Colon (tissue), 2 donors: ENCODE results near the gene ZNF622.
"Not testable (repeated sequence)": the region's sequence is repeated elsewhere in the genome, so short reads cannot be mapped to it uniquely, and the experiment has no call there.

Source experiments
- FAIRE-seq: peaks from 2 replicates; lab custom pipeline; 2012; peaks lifted over from hg19 to GRCh38; lab: Jason Lieb, UNC
- donor health status: control.
- donor health status: control.

Gene ZNF622

DNA sequence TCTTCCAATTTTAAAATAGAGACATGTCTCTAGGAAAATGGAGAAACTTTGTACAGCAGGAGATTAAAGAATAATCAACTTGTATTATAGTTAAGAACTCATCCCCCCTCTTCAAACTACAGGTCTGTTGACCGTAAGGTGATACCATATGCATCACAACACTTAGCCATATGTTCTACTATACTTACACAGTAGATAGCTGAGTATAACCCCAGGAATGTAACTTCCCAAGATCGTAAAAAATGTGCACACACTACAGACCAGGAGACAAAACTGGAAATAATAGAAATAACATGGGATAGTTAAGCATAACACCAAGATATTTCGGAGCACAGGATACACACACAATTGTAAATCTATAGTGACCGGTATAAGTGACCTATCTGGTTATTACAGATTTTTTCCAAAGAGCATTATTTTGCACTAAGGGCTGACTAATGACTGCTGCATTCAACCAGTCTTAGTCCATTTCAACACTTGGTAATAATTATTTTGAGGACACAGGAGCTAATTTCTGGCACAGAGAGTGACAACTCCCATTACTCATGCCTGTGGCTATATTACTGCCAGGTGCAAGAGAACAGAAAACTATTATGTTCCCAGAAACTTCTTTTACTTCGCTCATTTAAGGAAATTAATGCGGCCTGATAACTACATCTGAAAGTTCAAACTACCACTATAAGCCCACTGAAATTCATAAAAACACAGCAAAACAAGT lies 15.4 kb upstream of the ZNF622 start:
- FAIRE-seq = no peak

GRCh38 chr5:16480144-16480543 lies 14.5 kb upstream of the ZNF622 start:
- FAIRE-seq = no peak

DNA sequence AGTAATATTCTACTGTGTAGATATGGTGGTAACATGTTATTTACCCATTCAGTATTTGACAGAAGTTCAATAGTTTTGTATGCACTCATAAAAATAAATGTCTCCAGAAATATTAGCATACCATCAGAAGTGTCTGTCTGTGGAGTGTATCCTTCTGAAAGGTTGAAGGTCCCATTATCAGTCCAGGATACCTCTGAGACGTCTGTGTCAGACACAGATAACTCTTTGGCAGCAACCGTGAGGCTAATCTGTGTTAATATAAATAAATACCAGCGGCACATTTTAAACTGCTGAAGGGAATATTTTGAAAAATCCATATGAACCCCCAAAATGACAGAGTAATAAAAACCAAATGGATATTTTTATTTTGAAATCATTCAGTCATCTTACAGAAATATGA lies 11.9 kb upstream of the ZNF622 start:
- no peak for FAIRE-seq

- FAIRE-seq = not testable (repeated sequence)
These were observed 10.8 kb upstream of the ZNF622 start for GRCh38 chr5:16476417-16476816.

- FAIRE-seq = no peak
These were observed 5.8 kb upstream of the ZNF622 start for GRCh38 chr5:16471387-16471786.

DNA sequence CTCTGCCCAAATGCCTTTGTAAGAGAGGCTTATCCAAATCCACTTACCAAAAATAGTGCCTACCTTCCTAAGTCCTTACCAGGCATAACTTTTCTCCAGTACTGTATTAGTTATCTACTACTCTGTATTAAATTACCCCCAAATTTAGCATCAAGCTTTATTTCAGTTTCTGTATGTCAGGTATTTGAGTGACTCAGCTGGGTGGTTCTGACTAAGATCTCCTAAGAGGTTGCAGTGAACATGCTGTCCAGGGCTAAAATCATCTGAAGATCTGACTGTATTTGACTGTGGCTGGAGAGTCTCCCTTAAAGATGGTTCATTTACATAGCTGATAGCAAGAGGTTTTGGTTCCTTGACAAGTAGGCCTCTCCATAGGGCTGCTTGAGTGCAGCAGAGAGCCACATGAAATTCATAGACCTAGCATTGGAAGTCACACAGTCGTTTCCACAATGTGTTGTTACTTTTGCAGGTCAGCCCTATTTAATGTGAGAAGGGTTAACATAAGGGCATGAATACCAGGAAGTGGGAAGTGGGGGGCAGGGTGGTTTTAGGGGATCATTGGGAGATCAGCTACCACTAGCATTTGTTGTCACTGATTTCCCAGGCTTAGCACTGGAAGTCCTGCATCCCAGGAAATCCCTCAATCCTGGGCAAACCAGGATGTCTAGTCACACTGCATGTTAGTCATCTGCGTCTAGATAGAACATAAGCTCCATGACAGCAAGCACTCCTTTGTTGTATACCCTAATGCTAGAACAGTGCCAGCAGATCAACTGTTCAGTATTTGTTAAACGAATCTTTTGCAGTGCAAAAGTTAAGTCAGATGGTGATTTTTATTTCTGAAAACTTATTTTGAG lies 2.0 kb upstream of the ZNF622 start:
- FAIRE-seq = no peak

DNA sequence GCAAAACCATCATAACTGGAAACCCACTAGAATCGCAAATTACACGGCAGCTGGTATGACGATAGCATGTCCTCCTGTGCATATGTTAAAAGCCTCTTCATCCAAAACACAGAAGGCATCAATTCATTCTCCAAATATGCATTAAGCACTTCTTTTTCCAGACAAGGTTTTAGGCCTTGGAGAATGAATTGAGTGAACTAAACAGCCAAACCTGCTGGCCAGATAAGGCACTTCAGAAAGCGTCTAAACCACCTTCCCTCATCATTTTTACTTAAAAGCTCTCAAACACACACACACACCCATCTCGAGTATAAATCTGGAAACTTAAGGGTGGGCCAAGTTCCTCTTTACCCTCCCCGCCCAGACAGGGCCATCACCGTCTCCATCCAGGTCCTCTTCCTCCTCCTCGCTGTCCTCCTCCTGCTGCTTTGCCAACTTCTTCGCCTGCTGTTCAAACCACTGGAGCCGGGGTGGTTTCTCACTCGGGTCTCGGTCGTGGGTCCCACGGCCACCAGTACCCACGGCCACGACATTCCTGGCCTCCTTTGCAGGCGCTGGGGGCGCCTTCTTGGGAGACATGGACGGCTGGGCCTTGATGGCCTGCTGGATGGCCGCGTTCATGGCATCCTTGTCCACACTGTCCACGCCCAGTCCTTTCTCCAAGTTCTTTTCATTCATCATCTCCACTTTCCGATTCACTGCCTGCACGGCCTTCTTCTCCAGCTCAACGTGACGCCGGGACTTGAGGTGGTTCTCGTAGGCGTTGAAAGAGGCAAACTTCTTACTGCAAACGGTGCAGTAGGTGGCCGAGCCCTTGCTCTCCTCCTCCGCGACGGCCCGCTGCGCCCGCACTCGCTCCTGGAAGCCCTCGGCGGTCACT lies 696 bp downstream of the ZNF622 start:
- FAIRE-seq = no peak

- no peak for FAIRE-seq
These were observed 1.4 kb downstream of the ZNF622 start for GRCh38 chr5:16464231-16464630.

GRCh38 chr5:16461782-16462181 lies 3.8 kb downstream of the ZNF622 start:
- FAIRE-seq = no peak

- no peak for FAIRE-seq
These were observed 4.6 kb downstream of the ZNF622 start for GRCh38 chr5:16461026-16461425.

DNA sequence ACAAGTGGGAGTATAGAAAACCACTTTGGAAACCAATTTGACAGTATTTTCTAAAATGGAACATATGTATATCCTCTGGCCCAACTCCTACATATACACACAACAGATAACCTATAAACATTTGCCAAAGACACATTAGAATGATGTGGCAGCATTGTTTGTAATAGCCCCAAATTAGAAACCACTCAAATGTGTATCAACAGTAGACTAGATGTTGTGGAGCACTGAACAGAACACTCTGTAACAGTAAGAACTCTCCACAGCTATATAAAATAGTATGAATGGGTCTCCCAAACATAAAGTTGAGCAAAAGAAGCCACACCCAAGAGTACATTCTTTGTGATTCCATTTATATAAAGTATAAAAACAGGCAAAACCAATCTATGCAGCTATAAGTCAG lies 6.1 kb downstream of the ZNF622 start:
- FAIRE-seq = no peak

DNA sequence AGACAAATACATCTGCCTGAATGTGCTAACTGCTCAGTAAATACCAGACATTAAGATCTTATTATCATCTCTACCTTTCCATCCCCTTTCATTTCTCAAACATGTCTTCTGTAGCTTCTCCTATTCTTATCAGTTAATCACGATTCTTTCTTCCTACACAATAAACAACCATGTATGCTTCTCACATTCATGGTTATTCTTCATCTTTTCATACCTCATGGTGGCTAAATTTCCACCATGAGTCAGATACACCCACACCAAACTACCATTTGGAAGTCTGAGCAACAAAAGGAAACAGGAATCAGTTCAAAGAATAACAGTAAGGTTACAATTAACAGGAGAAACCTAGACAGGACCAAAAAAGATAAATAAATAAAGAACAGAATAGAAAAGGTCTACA lies 7.7 kb downstream of the ZNF622 start:
- no peak for FAIRE-seq

- no peak for FAIRE-seq
These were observed 8.1 kb downstream of the ZNF622 start for GRCh38 chr5:16457451-16457850.

DNA sequence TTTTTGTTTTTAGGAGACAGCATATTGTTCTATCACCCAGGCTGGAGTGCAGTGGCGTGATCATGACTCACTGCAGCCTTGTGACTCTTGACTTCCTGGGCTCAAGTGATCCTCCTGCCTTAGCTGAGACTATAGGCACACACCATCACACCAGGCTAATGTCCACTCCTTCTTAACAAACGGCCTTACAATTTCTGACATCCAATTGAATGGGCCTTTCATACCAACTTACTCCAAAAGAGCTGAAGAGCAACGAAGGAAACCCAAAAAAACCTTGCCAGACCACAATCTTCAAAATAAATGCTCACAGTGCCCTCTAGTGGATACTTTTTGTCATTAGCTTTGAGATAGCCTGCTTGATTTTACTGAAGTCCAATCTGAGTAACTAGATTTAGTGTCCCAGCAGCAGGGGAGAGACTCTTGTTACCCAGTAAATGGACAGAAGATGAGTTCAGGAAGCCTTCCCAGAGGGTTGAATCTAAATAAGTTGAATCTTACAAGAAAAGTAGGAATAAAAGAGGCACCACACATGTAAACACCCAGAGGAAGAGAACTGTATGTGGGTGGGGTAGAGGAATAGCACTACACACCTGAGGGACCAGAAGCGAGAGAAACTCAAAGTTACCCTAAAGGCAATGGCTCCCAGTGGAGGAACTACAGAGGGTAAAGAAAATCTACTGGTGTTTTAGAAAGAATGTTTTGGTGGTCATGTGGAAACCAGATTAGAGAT lies 9.3 kb downstream of the ZNF622 start:
- FAIRE-seq = no peak

GRCh38 chr5:16455668-16456067 lies 9.9 kb downstream of the ZNF622 start:
- FAIRE-seq = no peak

GRCh38 chr5:16454686-16455085 lies 10.9 kb downstream of the ZNF622 start:
- FAIRE-seq = no peak

DNA sequence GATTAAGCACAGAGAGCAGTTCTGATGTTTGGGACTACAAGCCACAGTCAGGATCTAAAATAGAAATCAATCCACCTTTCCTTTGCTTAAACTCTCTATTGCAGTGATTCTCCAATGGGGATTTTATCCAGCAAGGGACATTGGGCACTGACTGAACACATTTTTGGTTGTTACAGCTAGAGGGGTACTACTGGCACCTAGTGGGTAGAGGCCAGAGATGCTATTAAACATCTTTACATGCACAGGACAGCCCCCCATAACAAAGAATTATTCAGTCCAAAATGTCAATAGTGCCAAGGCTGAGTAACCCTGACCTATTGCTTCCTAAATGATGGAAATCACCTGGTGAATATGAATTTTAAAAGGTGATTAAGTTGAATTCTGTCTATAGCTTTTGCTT lies 12.0 kb downstream of the ZNF622 start:
- no peak for FAIRE-seq

- FAIRE-seq = no peak
These were observed 15.4 kb downstream of the ZNF622 start for GRCh38 chr5:16450163-16450562.

DNA sequence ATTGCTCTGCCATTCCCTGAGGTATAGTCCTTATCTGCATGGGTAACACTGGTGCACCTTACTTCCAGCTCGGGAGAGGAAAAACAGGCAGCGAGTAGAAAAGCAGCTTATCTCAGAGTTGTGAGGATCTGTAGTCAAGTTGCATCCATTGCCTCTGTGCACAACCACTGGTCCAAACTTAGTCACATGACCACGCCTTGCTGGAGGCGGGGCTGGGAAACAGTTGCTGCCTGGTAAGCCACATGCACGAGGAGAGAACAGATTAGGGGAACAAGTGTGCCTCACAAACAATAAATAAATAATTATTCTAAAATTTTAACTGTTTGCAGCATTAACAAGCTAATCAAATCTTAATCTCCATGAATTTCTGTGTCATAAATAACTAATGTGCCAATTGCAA lies 18.6 kb downstream of the ZNF622 start:
- FAIRE-seq = no peak

DNA sequence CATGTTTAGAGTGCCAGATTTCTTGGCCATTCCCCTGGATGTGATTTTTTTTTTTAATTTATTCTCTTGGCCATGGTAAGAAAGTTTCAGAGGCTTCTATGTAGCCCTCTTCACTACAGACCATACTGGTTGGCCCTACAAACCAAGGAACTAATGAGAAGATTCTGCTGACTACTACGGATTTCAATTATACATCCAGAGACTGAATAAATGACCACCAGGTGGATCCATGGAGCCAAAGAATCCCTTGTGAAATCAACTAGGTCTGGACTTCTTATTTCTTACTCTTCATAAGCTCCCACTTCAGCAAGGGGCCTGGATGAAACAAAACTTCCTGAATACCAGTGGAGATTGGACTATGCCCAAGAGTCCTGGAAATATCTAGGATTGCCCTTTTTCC lies 27.6 kb downstream of the ZNF622 start:
- FAIRE-seq = no peak

- FAIRE-seq = not testable (repeated sequence)
These were observed 29.4 kb downstream of the ZNF622 start for GRCh38 chr5:16436065-16436682.
